Inflammatory macrophage treated with lipopolysaccharide for 4 hours (primary cell): ENCODE measurements around the gene PILRB.

Experiments used
- DNase-seq: peaks from one replicate; pipeline ENCODE4 v3.0.0-alpha.2; 2020

PILRB gene

DNA sequence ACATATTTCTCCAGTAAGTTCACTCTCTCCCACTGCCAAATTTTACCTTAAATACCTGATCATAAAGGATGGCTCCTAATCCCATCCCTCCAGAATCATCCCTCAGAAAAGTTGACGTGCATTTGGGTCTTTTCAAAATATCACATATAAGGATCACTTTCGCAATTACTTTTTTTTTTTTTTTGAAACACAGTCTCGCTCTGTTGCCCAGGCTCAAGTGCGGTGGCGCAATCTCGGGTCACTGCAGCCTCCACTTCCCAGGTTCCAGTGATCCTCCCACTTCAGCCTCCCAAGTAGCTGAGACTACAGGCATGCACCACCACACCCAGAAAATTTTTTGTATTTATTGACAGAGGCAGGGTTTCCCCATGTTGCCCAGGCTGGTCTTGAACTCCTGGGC, 53.2 kb downstream of the PILRB start:
- DNase-seq, result no peak

DNA sequence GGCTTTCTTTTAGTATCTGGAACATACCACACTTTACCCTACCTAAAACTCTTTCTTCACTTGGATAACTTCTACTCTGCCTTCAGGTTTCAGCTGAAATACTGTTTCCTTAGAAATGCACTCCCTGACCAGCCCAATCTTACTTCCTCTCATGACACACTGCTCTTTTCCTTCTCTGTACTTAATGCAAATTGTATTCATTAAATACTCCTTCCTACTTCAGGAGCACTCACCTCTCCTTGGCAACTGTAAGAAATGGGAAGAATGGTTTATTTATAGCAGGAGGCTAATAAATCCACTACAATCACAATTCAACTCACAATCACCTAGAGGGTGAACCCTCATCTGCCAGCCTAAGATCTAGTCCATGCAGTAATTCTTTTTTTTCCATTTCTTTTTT, 55.4 kb downstream of the PILRB start:
- DNase-seq, result peak; percentile 28

DNA sequence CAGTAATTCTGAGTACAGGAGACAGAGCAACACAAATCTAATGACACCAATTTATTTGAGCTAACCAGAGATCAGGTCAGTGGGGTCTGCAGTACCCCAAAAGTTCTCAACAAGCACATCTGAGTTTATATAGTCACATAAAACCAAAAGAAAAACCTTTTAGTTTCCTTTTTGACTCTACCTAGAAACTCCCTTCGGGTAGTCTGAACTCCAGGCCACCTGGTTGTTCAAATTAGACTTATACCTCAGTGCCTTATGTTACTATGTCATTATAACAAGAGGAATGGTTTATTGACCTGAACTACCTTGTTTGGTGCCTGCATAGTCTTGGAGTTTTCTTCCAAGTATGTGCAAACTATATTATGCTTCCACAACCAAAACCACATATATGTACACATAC, 56.0 kb downstream of the PILRB start:
- no peak for DNase-seq

DNA sequence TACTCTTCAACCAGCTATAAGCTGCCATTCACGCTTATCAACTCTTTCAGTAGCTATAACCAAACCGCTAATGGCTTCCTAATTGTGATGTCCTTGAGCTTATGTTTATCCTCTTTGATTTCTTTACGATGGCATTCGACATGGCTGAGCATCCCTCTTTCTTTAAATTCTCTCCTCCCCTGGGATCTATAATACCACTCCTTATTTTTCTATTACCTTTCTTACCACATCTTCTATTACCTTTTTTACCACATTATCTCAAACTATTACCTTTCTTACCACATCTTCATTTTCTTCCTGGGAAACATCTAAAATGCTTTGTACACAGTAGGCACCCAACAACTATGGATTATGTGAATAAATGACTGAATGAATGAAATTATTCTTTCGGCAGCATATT, 57.5 kb downstream of the PILRB start:
- no peak for DNase-seq
